NCI-H1694 (cell line): Measurements from ENCODE around the gene NECTIN3.
A peak's percentile ranks its signal among the peaks of the same experiment; 100 is the strongest.

Source experiments
- DNase-seq: peaks from one replicate; lab custom pipeline; 2025; lab: John Stamatoyannopoulos, UW

The NECTIN3 gene, protein sequence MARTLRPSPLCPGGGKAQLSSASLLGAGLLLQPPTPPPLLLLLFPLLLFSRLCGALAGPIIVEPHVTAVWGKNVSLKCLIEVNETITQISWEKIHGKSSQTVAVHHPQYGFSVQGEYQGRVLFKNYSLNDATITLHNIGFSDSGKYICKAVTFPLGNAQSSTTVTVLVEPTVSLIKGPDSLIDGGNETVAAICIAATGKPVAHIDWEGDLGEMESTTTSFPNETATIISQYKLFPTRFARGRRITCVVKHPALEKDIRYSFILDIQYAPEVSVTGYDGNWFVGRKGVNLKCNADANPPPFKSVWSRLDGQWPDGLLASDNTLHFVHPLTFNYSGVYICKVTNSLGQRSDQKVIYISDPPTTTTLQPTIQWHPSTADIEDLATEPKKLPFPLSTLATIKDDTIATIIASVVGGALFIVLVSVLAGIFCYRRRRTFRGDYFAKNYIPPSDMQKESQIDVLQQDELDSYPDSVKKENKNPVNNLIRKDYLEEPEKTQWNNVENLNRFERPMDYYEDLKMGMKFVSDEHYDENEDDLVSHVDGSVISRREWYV

DNA sequence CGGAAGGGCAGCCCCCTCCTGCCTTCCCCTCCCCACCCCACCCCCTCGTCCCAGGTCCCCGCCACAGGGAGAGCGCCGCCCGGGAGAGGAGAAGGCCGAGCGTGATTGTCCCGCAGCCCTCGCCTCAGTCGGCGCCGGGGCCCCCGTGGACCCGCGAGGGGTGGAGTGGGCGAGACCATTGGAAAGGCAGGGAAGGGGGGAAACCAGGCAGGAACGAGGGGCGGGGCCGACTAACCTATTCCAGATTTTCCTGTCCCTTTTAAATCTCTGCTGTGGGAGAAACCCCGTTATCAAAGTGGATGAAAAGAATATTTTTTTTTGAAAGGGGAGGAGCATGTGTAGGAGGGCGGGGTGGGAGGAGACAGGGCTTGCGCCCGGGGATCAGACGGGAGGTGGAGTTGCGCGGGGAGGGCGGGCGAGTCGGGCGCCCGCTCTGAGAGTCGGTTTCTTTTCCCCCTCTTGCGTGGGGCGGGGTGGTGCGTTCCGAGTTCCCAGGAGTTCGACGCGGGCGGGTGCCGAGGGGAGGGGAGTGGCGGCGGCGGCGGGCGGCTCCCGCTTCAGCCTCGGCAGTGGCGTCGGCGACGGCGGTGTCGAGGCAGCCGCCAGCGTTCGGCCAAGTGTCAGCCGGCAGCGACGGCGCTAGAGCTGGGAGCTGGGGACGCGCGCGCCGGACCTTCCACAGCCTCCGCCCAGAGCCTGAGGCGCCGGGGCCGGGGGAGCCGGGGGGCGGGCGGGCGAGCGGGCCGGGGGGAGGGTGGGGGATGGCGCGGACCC, at the start of gene NECTIN3:
NECTIN3 (plus strand) TSS at position 560 of the 774 bp plus-strand sequence; CDS start at position 762, 202 bp downstream.
- peak; percentile 25 for DNase-seq

DNA sequence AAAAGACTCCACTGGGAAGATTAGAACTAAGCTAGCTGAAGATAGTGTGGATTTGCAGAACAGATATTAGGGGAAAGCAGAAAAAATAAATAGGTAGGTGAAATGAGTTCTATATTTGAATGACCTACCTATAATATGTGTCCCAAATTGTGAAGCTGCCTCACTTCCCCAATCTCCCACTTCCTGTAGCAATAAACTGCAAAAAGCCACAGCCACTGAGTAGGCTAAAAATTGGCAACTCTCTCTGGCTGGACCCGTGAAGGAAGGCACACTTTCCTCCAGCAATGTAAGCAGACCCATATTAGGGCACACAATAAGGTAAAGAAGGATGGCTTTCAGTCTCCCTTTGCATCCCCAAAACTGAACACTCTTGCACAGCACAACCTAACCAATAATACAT, 43.7 kb upstream of the NECTIN3 start:
- DNase-seq = no peak

DNA sequence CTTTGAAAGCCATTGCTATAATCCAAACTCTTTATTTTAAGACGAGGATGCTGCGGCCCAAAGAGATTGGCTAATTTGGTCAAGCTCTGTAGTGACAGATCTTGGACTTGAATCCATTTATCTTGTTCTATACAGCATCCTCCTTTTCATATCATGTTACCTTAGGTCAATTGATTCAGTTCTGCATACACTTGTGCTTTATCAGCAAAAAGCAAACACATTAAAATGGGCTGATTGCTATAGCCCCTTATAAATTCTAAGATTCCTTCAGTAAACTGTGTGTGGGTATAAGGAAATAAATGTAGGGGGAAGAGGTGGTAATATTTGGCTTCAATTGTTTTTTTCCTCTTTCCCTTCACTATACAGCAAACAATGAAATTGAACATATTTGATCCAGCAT, 40.1 kb upstream of the NECTIN3 start:
- no peak for DNase-seq

DNA sequence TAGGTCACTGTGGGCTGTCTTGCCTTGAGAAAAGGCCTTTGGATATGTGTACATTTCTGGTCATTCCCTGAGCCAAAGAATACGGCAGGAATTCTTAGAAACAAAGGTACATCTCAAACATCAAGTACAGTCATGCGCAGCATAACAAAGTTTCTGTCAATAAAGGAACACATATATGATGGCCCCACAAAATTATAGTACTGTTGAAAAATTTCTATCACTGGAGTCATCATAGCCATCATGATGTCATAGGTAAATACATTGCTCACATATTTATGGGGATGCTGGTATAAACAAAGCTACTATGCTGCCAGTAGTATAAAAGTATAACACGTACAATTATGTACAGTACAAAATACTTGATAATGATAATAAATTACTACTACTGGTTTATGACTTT, 38.9 kb upstream of the NECTIN3 start:
- no peak for DNase-seq

DNA sequence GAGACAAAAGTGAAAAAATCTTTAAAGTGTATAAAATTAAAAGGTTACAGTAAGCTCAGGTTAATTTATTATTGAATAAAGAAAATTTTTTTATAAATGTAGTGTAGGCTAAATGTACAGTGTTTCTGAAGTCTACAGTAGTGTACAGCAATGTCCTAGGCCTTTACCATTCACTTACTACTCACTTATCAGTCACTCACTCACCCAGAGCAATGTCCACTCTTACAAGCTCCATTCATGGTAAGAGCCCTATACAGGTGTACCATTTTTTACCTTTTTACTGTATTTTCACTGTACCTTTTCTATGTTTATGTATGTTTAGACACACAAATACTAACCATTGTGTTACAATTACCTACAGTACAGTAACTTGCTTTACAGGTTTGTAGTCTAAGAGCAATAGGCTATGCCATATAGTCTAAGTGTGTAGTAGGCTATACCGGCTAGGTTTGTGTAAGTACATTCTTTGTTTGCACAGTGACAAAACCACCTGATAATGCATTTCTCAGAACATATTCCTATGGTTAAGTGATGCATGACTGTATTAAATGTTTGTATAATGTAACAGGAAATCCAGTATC, 38.1 kb upstream of the NECTIN3 start:
- DNase-seq = no peak

DNA sequence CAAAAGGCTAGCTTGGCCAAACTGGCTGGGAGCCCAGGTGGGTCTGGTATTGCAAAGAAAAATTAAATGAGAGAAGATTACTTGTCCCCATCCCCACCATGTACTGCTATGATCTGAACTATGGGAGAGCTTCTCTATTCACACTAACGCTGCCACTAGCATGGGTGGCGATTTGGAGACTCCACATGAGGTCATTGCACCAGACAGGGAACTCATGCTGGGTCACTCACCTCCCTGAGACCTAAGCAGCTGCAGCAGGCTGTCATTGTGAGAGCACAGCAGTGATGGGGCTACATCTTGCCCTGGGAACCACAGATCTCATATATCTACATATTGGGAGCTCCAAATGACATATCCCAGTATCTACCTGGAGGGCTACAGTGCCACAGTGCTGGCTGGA, 36.3 kb upstream of the NECTIN3 start:
- DNase-seq = no peak

DNA sequence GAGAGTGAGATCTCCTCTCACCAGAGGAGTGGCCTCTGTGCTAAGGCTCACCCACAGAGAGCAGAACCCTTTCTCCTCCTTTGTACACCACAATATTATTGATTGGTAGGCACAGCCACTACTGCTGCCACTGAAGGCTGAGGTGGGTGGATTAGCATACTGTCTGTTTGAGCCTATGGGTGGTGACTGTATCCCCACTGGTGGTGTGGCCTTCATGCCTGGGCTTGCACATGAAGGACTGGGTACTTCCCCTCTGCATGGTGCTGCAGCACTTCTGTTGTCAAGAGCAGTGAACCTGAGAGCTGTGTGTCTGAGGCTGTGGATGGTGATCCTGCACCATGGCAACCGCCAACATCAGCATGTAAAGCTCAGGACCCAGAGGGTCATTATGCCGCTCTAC, 35.7 kb upstream of the NECTIN3 start:
- DNase-seq = no peak

DNA sequence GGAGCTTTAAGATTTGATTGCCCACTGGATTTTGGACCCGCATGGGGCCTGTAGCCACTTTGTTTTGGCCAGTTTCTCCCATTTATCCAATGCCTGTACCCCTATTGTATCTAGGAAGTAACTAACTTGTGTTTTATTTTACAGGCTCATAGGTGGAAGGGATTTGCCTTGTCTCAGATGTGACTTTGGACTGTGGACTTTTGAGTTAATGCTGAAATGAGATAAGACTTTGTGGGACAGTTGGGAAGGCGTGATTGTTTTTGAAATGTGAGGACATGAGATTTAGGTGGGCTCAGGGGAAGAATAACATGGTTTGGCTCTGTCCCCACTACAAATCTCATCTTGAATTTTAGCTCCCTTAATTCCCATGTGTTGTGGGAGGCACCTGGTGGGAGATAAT, 30.7 kb upstream of the NECTIN3 start:
- DNase-seq = no peak

DNA sequence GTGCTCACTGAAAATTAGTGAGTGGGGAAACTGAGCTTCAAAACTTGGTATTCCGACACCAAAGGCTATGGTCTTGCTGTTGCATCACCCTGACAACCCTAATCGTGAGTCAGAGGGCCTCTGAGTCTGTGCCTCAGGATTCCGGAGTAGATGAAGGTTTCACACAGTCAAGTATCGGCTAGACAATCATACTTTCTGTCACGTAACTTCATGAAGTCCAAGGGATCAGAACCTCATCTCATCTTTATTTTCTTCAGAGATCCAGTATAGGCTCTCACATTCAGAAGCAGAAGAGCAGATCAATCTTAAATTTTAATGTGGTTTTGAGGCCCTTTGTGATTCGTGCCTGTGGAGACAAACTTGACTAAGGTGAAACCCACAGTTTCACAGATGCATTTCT, 26.1 kb upstream of the NECTIN3 start:
- no peak for DNase-seq

DNA sequence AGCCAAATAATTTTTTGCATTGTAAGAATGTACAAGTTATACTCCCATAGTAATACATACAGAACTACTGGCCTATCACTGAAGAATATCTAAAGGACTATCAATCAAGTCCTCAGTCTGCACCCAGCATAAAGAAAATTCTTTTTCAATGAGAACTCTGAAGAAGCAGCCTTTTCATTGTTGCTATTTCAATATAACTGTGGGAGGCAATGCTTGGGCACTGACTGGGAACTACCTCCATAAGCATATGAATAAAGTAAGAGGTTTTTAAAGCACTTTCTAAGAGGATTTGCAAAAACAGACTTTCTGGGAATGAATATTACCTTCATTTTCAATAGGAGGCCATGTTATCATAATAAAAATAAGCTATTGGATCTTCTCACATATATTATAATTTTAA, 24.6 kb upstream of the NECTIN3 start:
- no peak for DNase-seq

DNA sequence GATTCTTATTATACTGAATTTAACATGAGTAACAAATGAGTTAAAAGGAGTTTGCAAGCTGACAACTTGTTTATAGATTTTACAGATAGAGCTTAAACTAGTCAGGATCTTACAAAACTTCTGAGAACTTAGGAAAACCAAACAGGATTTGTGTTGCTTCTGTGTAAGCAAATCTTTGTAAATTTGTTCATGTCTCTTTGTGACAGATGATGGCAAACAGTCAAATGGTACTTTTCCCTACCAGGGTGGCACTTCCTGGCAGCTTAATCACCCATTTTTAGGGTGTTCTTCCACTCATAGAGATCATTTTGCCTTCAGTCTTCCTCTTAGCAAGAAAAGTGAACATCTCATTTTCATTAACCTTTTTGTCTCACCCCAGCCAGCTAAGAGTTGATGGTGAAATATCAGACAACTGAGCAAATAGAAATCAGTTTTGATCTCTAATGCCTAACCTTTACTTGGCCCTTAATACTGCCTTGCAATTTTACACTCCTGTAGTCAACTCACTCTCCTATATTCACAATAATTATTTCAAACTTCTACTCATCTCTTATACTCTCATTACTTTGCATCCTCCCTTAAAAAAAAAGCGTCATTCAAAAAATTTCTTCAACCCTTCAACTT, 23.7 kb upstream of the NECTIN3 start:
- no peak for DNase-seq

DNA sequence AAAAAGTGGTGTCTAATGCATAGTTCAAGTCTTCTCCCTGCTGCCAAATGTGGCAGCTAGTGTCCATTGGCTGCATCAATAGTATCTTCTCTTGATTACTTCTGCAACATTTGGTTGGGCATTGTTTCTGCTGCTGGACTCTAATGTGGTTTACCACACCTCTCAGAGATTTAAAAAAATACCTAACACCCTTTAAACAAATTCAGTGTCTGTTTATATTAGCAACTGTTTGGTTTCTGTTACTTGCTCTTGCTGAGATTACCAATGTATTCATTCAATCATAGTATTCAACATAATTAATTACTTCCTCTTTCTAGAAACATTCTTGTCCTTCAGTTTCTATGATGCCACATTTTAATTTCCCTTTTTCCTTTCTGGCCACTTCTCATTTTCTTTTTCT, 20.3 kb upstream of the NECTIN3 start:
- DNase-seq = no peak

DNA sequence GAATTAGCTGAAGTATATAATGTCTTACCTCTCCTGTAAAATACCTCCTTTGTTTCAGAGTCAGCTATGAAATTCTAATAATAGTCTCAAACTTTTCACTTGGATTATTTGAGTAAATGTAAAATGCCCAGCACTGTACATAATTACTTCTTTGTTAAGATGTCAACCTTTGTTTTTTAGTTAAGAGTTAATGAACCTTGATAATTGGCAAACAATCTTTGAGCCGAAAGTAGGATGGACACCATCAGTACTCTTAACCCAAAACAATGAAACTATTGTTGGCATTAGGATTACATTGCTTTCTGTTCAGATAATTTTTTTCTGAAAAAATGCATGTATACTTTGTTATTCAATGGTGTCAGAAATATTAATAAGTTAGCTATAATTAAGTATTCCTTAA, 3.0 kb upstream of the NECTIN3 start:
- DNase-seq = no peak

DNA sequence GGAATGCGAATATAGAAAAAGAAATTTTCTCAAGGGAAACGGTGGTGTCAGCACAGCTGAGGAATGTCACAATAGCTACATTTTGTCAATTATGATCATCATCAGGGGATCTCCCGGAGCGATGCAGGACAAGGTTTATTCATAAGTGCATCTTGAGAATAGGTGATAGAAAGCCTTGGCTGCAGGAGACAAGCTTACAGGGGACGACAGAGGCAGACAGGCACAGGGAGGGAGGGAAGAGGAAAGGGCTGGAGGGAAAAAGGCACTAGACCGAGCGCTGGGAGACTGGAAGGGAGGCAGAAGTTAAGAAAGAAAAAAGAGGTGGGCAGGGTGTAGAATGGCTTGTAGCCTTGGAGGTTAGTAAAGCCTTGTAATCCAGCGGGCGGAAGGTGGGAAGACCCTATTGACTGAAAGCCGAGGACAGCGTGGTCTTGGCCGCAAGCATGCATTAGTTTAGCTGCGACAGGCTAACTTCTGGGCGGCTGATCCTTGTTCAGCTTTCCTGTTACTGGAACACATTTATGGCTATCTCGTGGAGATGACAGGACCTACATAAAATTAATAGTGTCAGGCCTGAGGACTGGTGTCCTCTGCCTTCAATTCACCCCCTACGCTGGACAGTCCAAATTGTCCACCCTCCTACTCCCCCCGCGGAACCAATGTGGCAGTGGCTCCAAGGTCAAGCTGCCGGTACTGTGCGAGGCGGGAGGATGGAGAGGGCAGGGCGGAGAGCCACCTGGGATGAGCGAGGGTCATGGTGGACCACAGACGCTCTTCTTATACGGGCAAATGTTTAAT, 1.4 kb upstream of the NECTIN3 start:
- DNase-seq = no peak

DNA sequence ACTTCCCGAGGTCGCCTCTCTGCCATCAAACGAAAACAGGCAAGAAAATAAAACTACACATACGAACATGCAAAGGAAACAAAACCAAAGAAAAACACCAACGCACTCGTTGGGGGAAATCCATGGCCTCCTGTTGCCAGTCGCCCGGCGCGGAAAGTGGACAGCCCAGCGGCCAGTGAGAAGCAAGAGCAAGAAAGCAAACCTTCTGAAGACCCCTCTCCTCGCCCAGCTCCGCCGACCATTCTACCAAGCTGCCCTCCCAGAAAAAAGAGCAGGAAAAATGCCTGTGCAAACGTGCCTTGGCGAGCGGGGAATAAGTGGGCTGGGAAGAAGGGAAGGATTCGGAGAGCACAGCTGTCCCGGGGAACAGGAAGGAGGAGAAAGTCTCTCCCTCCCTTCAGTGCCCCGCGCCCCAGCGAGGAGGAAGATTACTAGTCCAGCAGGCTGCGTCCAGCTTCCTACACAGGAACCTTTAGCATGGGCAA, 802 bp upstream of the NECTIN3 start:
- no peak for DNase-seq

DNA sequence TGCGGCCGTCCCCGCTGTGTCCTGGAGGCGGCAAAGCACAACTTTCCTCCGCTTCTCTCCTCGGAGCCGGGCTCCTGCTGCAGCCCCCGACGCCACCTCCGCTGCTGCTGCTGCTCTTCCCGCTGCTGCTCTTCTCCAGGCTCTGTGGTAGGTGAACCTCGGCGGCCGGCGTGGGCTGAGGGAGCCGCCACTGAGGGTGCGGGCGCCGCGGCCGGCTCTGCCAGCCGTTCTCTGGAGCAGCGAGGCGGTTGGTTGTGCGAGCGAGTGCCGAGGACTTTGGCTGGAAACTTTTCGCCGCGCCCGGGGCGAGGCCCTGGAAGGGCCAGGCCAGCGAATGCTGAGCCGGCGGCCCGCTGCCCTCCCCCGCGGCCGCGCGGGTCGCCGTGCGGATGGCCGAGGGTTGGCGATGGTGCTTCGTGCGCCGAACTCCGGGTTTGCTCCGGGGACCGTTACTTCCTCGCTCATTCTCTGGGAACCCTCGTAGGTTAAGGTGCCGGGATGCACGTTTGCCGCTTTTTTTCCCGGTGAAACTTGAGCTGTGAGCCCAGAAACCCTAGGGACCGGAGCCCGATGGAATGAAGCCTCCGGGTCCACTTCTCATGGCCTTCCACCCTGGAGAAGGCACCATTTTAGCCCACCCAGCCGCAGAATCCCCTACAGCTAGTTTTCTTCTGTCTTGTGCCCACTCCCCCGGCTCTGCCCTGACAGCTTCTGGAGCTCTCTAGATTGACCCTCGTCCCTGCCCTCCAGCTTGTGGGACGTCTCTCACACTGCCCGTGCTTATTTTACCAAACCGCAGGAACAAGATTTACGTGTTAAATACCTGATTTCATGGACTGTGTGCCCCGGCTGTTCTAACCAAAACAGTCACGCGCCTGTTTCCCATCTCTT, 660 bp downstream of the NECTIN3 start:
- no peak for DNase-seq

DNA sequence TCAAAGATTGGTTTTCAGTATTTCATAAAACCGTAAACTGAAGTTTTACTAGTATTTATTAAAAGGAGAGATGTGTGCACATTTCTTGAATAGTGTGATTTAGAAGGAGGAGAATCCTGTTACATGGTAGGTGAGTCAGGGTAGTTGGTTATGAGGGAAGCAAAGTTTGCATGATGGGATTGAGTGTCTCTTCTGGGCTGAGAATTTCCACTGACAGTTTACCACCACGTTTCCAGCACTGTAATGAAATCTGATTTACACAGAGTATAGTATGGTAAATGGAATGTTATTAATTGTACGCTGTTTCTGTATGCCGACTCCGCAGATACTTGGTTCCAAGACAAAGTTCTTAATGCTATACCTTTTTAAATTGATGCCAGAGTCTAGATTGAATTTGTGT, 1.6 kb downstream of the NECTIN3 start:
- no peak for DNase-seq

DNA sequence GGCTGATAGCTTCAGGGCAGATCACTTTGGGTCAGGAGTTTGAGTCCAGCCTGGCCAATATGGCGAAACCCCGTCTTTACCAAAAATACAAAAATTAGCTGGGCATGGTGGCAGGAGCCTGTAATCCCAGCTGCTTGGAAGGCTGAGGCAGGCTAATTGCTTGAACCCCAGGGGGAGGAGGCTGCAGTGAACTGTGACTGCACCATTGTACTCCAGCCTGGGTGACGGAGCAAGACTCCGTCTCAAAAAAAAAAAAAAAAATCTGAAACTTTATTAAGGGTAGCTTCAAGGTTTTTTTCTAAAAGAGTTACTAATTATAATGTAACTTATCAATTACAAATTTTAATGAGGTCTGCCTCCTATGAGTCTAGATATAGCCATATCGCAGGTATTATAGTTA, 5.1 kb downstream of the NECTIN3 start:
- DNase-seq = no peak

DNA sequence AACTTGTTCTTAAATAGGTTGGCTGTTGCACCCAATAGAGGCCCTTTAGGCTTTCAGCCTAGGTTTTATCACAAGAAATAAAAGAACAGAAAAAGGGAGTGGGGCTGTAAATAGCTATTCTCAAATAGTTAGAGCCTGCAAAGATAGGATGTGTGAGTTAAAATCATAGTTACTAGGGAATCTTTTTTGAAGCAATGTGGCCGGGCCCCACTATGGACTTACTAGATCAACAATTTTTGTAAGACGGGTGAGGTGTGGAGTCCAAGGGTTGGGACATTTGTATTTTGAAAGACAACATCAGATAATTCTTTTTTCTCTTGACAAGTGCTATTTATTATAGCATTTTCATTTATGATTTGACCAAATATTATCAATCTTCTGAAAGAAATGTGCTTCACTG, 5.8 kb downstream of the NECTIN3 start:
- no peak for DNase-seq

DNA sequence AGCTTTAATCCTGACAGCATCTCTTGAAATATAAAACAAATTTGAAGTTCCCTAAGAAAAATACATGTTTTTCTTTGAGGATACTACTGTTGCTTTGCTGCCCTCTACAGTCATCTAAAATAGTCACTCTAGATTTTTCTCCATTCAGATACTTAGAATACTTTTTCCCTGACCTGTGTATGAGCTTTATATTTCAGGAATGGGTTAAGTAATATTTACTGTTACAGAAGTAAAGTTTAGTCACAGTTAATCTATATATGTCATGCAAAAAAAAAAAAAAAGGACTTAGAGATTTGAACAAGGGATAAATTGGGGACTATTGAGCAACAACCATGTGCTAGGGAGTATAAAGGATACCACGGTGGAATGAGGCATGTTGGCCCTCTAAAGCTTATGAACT, 8.8 kb downstream of the NECTIN3 start:
- no peak for DNase-seq
